Adrenal gland (tissue), 12 donors: ENCODE data around the gene SPTBN1. TPM values are rescaled to one million over a fixed set of nuclear protein-coding genes. Genes with fewer than 3 reads are reported as not detected.

Experiments used
- DNase-seq, 7 donors: peaks; one replicate each; pipeline ENCODE4 v3.0.0-alpha.2; 2019 to 2020
- H3K27ac ChIP-seq, 5 donors: fragments of 200-600 bp; sonication (generic) in 4 of 5; 1 replicate in 3 of 5; 2 replicates in 2 of 5; pipeline versions ENCODE4 v1.5.1 to v1.8.0; 2016 to 2020; ENCODE audit warnings: mild to moderate bottlenecking in 1 of 5
- H3K27me3 ChIP-seq: fragments of 200-600 bp; 2 replicates; pipeline ENCODE4 v1.8.0; 2021
- H3K36me3 ChIP-seq, 2 donors: fragments of 200-600 bp; replicated peaks in 1 of 2; 1 replicate in 1 of 2; 2 replicates in 1 of 2; pipeline versions ENCODE4 v1.5.1 to v1.8.0; 2018 to 2022
- H3K4me1 ChIP-seq, 2 donors: fragments of 200-600 bp; replicated peaks in 1 of 2; 1 replicate in 1 of 2; 2 replicates in 1 of 2; pipeline versions ENCODE4 v1.5.1 to v1.8.0; 2018 to 2021
- H3K4me3 ChIP-seq, 4 donors: fragments of 200-600 bp; sonication (generic) in 3 of 4; one replicate each; pipeline ENCODE4 v1.5.1; 2016 to 2018
- H3K9me3 ChIP-seq, 3 donors: fragments of 200-600 bp; sonication (generic) in 1 of 3; replicated peaks in 1 of 3; 1 replicate in 2 of 3; 2 replicates in 1 of 3; pipeline versions ENCODE4 v1.5.1 to v1.8.0; 2016 to 2021
- CTCF ChIP-seq, 6 experiments: fragments of 450-650 bp in 4 of 6; fragments of 200-600 bp in 2 of 6; sonication (generic) in 1 of 6; IDR thresholded peaks; 1 replicate in 5 of 6; 2 replicates in 1 of 6; pipeline versions ENCODE4 v1.5.1 to v1.8.0; 2016 to 2021; ENCODE audit warnings: antibody characterized with exemption in 6 of 6, mild to moderate bottlenecking in 2 of 6, moderate library complexity in 1 of 6
- POLR2A ChIP-seq, 2 donors: fragments of 450-650 bp; IDR thresholded peaks; one replicate each; pipeline ENCODE4 v1.6.1; 2017; ENCODE audit warnings: antibody characterized with exemption in 2 of 2, mild to moderate bottlenecking in 2 of 2, moderate library complexity in 1 of 2
- WGBS, 4 donors: extraction: QIAGEN DNeasy Blood & Tissue Kit in 2 of 4; methylation state at CpG; one replicate each; pipeline versions ENCODE4 v1.1.5 to v1.1.7; 2013 to 2017; 5-methylcytosine and 5-hydroxymethylcytosine counted together
- intact Hi-C, 2 donors: fragments of 100-400 bp; cut with DNase I; formaldehyde crosslinking; loops; one replicate each; pipeline versions ENCODE4 v1.14.1 to v1.15.0; 2022 to 2023
- polyA plus RNA-seq, 3 donors: library from polyadenylated mRNA; stranded (reverse); fragments of 200-250 nt in 2 of 3; fragments of 350-450 nt in 1 of 3; fragmentation: Illumina TruSeq in 1 of 3; extraction: RNeasy Lipid Tissue Mini Kit (QIAGEN cat#74804) in 1 of 3; gene quantifications; one replicate each; pipeline ENCODE4 v1.2.3, GENCODE V29; 2013 to 2014
- total RNA-seq, 9 donors: library from RNA; depleted of rRNA in 4 of 9; stranded (reverse); fragments of >200 nt in 4 of 9; fragments of 120-200 nt in 1 of 9; fragmentation: NEBNext Ultra II Directional in 1 of 9; extraction: Animal tissue kit (Norgen Biotek cat#: 25700) in 1 of 9; gene quantifications; one replicate each; pipeline versions ENCODE4 v1.1.0 to v1.2.4, GENCODE V29; 2013 to 2023
- donor health status: healthy with polysubstance abuse.
- donor health status: Bipolar disorder and iron deficiency.
- donor health status: DM: yes; HTN: yes; CAD: no.
- donor health status: DM: no; HTN: no; CAD: no.
- donor health status: DM: no; HTN: no; CAD: no.
- donor health status: DM: yes; HTN: yes; CAD: no.

The SPTBN1 gene
- total and polyA plus RNA-seq, 12 donors: 72.9 to 653 (median 493) TPM

GRCh38 chr2:54570321-54570855 is 114.3 kb downstream of the SPTBN1 start:
- WGBS, 4 donors: 38 to 46% (median 42%) methylated on average over 5 of the region's 5 CpGs
- Histone ChIP-seq H3K27me3 (no peaks in the 10 kb centered on the region), H3K4me1 (peaks cover 61 to 93% of the 10 kb centered on the region in 2 donors), H3K36me3 (no peaks in the 10 kb centered on the region), H3K4me3 (peak overlapping the region in 1 of 4 donors; percentile 12), H3K9me3 (no peaks in the 10 kb centered on the region), H3K27ac (peak overlapping the region; percentile 68 to 93 (median 80))
- no peak for TF ChIP-seq CTCF (IDR thresholded peaks at IDR 0.05)
- TF ChIP-seq POLR2A (IDR thresholded peaks at IDR 0.05): no peak
- intact Hi-C loops: no loop called here
- no peak for DNase-seq

- Histone ChIP-seq H3K27ac (peak overlapping the region; percentile 68 to 93 (median 80)), H3K4me3 (peak overlapping the region in 1 of 4 donors; percentile 9), H3K4me1 (peaks cover 66 to 95% of the 10 kb centered on the region in 2 donors), H3K27me3 (no peaks in the 10 kb centered on the region), H3K9me3 (no peaks in the 10 kb centered on the region), H3K36me3 (no peaks in the 10 kb centered on the region)
- 2 to 5% (median 4%) methylated on average over 10 of the region's 10 CpGs for WGBS, 4 donors
- intact Hi-C loops: no loop called here
- TF ChIP-seq CTCF (IDR thresholded peaks at IDR 0.05) (no peak), POLR2A (IDR thresholded peaks at IDR 0.05) (peak in 1 of 2 donors; percentile 64)
- DNase-seq: peak in 6 of 7 donors; percentile 72 to 82 (median 79)
Observed at GRCh38 chr2:54570925-54571694, 115.0 kb downstream of the SPTBN1 start.

GRCh38 chr2:54572262-54572635 is 116.1 kb downstream of the SPTBN1 start:
- Histone ChIP-seq H3K4me3 (no peak overlapping the region), H3K4me1 (peaks cover 77 to 98% of the 10 kb centered on the region in 2 donors), H3K9me3 (no peaks in the 10 kb centered on the region), H3K27me3 (no peaks in the 10 kb centered on the region), H3K36me3 (no peaks in the 10 kb centered on the region), H3K27ac (peak overlapping the region; percentile 70 to 93 (median 84))
- 4 to 15% (median 6%) methylated on average over 4 of the region's 4 CpGs for WGBS, 4 donors
- peak in 1 of 2 donors; percentile 85 for TF ChIP-seq POLR2A (IDR thresholded peaks at IDR 0.05)
- TF ChIP-seq CTCF (IDR thresholded peaks at IDR 0.05): no peak
- DNase-seq: peak in 2 of 7 donors; percentile 46 to 50
- intact Hi-C loops: no loop called here

GRCh38 chr2:54572636-54573536 is 116.8 kb downstream of the SPTBN1 start:
- WGBS, 4 donors: 39 to 65% (median 57%) methylated on average over 7 to 9 of the region's 9 CpGs
- peaks cover 83 to 98% of the 10 kb centered on the region in 2 donors for H3K4me1 ChIP-seq
- peak in 1 of 7 donors; percentile 42 for DNase-seq
- intact Hi-C loops: no loop called here
- TF ChIP-seq CTCF (IDR thresholded peaks at IDR 0.05) (no peak), POLR2A (IDR thresholded peaks at IDR 0.05) (no peak)
- no peaks in the 10 kb centered on the region for H3K9me3 ChIP-seq
- H3K27me3 ChIP-seq: no peaks in the 10 kb centered on the region
- peak overlapping the region in 1 of 4 donors; percentile 32 for H3K4me3 ChIP-seq
- H3K36me3 ChIP-seq: no peaks in the 10 kb centered on the region
- H3K27ac ChIP-seq: peak overlapping the region; percentile 70 to 93 (median 84)
